RWPE1 (cell line): Measurements from ENCODE around the gene MYO18B.

ENCODE experiments used
- CTCF ChIA-PET: fragments of 350-600 bp; sonication (Branson Sonifier 250); formaldehyde crosslinking; extraction: SDS; loops from one replicate; lab custom pipeline; 2021; lab: Yijun Ruan, JAX
- POLR2A ChIA-PET: fragments of 400-600 bp; formaldehyde crosslinking; extraction: SDS; loops from one replicate; lab custom pipeline; 2020; ENCODE audit warnings: antibody characterized with exemption; ENCODE audit not compliant: low non-redundant PET; lab: Yijun Ruan, JAX
- DNase-seq: peaks from one replicate; pipeline ENCODE4 v3.0.0; 2012; ENCODE audit warnings: low spot score
- H3K27ac ChIP-seq: fragments of 450-650 bp; 2 replicates; pipeline ENCODE4 v1.5.1; 2017
- TF ChIP-seq, protein P1 (sequence below): fragments of 450-650 bp; conservative IDR thresholded peaks from 2 replicates; pipeline ENCODE4 v1.5.1; 2017; ENCODE audit warnings: low read depth, mild to moderate bottlenecking

MYO18B gene

DNA sequence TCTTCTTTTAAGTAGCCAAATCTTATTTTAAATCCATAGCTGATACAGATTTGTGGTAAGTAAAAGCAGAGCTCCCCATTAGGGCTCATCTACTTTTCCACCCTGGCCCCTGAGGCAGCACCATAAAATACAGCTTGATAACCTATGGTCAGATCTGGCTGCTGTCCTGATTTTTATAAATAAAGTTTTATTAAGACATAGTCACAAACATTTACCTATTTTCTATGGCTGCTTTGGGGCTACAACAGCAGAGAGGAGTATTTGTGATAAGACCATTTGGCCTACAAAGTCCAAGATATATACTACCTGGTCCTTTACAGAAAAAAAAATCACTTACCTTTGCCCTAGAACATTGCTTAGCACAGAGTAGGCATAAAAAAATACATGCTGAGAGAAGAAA is 227.3 kb downstream of the MYO18B start:
- H3K27ac ChIP-seq, result no peak overlapping the region
- DNase-seq, result no peak
- ChIA-PET CTCF (no interaction called here), POLR2A (no interaction called here)
- TF ChIP-seq, protein P1, sequence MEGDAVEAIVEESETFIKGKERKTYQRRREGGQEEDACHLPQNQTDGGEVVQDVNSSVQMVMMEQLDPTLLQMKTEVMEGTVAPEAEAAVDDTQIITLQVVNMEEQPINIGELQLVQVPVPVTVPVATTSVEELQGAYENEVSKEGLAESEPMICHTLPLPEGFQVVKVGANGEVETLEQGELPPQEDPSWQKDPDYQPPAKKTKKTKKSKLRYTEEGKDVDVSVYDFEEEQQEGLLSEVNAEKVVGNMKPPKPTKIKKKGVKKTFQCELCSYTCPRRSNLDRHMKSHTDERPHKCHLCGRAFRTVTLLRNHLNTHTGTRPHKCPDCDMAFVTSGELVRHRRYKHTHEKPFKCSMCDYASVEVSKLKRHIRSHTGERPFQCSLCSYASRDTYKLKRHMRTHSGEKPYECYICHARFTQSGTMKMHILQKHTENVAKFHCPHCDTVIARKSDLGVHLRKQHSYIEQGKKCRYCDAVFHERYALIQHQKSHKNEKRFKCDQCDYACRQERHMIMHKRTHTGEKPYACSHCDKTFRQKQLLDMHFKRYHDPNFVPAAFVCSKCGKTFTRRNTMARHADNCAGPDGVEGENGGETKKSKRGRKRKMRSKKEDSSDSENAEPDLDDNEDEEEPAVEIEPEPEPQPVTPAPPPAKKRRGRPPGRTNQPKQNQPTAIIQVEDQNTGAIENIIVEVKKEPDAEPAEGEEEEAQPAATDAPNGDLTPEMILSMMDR, result no peak

DNA sequence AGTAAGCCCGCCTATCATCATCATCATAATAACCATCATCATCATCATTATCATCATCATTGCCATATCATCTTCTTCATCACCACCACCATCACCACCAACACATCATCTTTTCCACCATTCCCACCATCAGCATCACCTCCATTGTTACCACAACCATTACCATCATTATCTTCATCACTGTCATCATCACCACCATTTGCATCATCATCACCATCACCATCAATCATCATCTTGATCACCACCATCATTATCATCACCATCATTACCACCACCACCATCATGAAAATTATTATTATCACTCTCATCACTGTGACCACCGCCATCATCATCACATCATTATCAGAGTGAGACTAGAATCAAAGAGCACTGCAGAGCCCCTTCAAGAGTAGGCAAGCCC is 227.9 kb downstream of the MYO18B start:
- ChIA-PET POLR2A (no interaction called here), CTCF (no interaction called here)
- TF ChIP-seq, protein P1, result no peak
- DNase-seq, result no peak
- no peak overlapping the region for H3K27ac ChIP-seq

DNA sequence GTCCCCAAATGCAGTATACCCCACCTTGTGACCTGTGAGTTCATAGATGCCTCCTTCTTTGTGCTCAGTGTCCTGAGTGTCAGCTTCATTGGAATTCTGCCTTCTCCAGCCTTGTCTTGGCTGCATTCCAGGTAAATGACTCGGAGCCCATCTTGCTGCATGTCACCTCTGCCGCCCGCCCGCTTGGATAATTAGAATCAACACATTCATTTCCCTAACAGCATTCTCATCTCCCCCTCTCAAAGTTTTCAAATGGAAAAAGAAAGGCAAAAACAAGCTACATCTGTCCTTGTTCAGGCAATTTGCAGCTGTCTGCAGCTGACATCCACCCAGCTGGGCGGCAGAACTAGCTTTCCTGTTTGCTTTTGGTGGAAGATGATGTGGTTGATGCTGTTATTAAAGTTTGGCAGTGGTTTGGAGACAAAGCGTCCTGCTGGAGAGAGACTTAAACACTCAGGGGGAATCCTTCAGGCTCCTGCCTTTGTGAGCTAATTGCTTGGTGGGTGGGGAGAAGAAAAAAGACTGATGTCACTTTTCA is 228.5 kb downstream of the MYO18B start:
- ChIA-PET POLR2A (no interaction called here), CTCF (interaction anchor here (0.6 kb wide), 1 partner anchor 518 kb away, joined by 3 read pairs; no protein-coding TSS in a partner anchor)
- TF ChIP-seq, protein P1, result no peak
- DNase-seq, result no peak
- H3K27ac ChIP-seq, result no peak overlapping the region

DNA sequence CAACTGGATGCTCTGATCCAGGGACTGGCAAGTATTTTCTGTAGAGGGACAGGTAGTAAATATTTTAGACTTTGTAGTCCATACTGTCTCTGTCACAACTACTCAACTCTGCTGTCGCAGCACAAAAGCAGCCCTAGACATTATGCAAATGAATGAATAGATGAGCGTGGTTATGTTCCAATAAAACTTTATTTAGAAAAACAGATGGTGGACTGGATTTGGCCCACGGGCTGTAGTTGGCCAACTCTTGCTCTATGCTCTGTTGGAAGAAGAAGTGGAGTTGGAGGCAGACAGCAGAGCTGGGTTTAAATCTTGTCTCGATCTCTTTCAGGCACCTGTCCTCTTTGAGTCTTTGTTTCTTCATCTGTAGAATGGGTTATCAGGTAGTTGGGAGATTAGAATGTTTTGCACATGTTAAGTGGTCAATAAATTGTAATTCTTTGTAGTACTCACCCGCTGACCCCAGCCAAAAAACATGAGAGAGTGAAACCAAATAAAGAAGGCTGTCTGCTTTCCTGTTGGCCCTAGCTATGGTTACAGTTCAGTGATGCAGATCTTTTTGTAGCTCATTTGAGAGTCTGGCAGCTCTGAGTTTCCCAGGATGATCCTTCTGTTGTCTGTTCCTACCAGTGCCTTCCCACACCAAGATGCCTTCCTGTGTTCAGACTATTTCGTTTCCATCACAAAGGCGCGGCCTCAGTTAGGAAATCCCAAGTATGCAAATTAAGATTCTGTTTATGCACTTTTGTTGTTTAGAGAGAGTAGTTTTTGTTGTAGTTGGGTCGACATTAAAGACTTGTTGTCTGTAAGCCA is 229.2 kb downstream of the MYO18B start:
- TF ChIP-seq, protein P1, result no peak
- POLR2A ChIA-PET, result no interaction called here
- DNase-seq, result no peak
- no peak overlapping the region for H3K27ac ChIP-seq
- CTCF ChIA-PET, result no interaction called here

DNA sequence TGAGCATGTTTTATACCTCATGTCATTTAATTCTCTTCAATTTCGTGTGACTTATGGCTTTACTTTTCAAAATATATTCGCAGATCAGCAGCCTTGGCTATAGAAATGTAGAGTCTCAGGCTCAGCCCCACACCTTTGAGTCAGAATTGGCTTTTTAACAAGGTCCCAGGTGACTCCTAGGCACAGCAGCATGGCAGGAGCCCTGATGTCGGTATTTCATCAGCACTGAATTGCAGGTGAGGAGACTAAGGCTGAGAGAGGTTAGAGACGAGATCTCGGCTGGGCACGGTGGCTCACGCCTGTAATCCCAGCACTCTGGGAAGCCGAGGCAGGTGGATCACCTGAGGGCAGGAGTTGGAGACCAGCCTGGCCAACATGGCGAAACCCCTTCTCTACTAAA is 230.4 kb downstream of the MYO18B start:
- TF ChIP-seq, protein P1, result no peak
- ChIA-PET CTCF (interaction anchor here (0.8 kb wide), 1 partner anchor 587 kb away, joined by 3 read pairs; no protein-coding TSS in a partner anchor), POLR2A (no interaction called here)
- H3K27ac ChIP-seq, result no peak overlapping the region
- DNase-seq, result no peak

DNA sequence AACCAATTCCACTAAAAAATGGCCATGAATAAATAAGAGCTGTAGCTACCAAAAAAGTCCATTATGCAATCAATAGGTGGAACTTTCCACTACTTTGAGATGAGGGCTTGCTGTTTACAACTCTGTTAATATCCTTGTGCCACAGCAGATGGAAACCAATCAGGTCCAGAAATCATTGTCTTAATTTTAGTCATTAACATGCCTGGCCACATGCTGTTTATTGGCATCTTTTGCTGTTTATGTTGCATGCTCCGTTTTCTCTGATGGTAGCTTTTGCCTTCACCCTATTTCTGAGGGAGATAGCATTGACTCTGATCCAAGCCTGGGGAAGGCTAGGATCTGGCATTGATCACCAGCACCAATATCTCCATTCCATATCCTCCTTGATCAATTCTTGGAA is 234.4 kb downstream of the MYO18B start:
- DNase-seq, result no peak
- ChIA-PET CTCF (no interaction called here), POLR2A (no interaction called here)
- H3K27ac ChIP-seq, result no peak overlapping the region
- TF ChIP-seq, protein P1, result no peak
